GM12873 (cell line): ENCODE results near the gene UCN2.

Experiments
- CTCF ChIP-seq: IDR thresholded peaks from 2 replicates; pipeline ENCODE4 v1.5.1; 2012; ENCODE audit warnings: low read depth, mild to moderate bottlenecking, moderate library complexity, low read length, control low read depth; ENCODE audit not compliant: insufficient read depth; ENCODE audit errors: missing control alignments

Gene UCN2

GRCh38 chr3:48587686-48588085 is 24.1 kb upstream of the UCN2 start:
- TF ChIP-seq CTCF = no peak

- no peak for TF ChIP-seq CTCF
These were observed 21.8 kb upstream of the UCN2 start for GRCh38 chr3:48585411-48585810.

DNA sequence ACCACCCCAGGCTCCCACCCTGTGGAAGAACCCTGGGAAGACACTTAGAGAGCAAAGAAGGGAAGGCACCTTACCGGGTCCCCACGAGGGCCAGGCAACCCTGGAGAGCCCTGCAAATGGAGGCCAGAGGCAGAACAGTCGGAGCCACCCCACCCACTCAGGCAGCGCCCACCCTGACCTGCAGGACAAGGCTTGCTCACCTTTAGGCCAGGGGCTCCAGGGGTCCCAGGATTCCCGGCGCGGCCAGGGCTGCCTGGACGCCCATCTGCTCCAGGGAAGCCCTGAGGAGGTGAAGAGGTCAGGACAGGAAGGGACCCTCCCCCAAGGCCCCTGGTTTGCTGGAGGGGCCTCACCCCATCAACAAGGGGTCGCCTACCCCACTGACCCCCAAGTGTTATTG is 21.3 kb upstream of the UCN2 start:
- TF ChIP-seq CTCF = no peak

DNA sequence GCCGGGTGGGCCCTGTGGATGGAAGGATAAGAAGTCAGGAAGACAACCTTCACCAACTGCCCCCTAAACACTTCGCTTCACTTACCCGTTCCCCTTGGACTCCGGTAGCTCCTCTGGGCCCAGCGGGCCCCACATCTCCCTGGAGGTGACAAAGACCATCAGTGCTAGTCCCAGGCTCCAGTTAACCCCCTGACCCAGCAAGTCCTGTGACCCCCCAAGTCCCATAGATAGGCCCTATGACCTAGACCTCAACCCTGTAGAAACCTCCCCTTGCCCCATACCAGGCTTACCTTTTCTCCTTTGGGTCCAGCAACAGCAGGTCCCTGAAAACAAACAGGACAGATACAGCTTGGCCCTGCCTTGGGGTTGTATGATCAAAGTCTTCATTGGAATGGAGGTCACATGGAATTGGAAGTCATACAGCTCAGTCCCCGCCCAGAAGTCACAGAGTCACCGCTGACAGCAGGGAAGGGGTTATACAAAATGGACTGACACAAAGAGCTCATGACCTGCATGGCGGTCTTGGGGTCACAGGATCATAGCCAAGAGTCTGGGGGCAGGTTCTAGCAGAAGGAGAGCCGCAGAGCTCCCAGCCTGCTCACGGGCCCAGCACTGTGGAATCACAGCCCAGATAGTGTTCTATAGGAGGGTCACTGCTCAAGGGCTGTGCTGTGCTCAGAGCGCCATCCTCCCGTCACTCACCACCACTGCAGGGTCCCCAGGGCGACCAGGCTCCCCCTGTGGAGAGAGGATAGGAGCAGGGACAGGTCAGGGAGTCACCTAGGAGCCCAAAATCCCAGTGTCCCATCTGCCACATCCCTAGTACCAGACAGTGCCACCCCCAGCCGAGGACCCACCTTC is 18.3 kb upstream of the UCN2 start:
- TF ChIP-seq CTCF = no peak

DNA sequence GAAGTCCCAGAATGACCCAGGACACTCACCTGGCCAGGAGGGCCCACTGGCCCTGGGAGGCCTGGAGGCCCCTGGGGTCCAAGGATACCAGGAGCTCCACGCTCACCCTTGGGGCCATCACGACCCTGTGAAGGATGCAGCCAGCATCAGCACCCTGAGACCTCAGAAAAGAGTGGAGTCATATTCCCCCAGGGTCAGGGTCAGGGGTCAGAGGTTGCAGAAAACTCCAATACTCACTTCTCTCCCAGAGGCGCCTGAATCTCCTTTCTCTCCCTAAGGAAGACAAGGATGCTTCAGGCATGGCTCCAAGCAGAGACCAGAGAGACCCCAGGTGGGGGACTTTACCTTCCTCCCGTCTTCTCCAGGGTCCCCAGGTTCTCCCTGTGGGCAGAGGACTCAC is 13.1 kb upstream of the UCN2 start:
- TF ChIP-seq CTCF = no peak

- no peak for TF ChIP-seq CTCF
These were observed 11.8 kb upstream of the UCN2 start for GRCh38 chr3:48575366-48575765.

DNA sequence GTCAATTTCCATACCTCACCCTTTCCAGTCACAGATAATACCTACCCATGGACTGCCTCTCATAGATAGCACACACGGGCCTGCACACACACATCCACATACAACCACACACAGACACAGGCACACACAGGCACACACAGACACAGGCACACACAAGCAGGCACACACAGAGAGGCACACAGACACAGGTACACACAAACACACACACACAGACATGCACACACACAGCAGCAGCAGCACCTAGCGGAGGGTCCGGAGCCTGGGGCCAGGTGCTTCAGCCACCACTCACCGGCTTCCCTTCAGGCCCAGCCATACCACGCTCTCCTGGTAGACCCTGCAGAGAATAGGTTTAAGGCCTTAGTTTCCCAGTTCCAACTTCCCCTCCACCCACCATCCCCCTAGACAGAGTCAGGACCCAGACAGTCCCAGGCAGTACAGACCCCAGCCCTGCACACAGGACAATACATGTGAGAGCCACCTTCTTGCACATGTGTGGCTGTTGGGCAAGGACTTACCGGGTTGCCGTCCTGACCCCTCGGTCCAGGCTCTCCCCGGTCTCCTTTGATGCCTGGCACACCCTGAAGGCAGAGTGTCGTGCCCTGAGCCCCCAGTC is 10.5 kb upstream of the UCN2 start:
- no peak for TF ChIP-seq CTCF
